K562 (cell line): ENCODE data around the gene TCF23.

Experiments
- BDP1 ChIP-seq: IDR thresholded peaks from 3 replicates; pipeline ENCODE4 v1.6.1; 2011; ENCODE audit not compliant: insufficient read length, insufficient read depth
- CEBPG ChIP-seq, 3 experiments: fragments of 200-800 bp in 1 of 3; sonication (Bioruptor generic) in 1 of 3; sonication (generic) in 1 of 3; formaldehyde crosslinking in 1 of 3; IDR thresholded peaks in 2 of 3; conservative IDR thresholded peaks in 1 of 3; 2 replicates each; pipeline versions ENCODE4 v1.6.1 to v1.8.0; 2016 to 2022; ENCODE audit warnings: missing compliant biosample characterization in 2 of 3, missing genetic modification characterization in 2 of 3, mild to moderate bottlenecking in 1 of 3, missing genetic modification reagents in 1 of 3
- ETS2 ChIP-seq: IDR thresholded peaks from 2 replicates; pipeline ENCODE4 v1.6.1; 2016; ENCODE audit warnings: borderline replicate concordance, missing genetic modification characterization, mild to moderate bottlenecking, moderate library complexity, missing compliant biosample characterization; ENCODE audit not compliant: poor library complexity, severe bottlenecking
- EZH2 ChIP-seq: IDR thresholded peaks from 2 replicates; pipeline ENCODE4 v1.6.1; 2012; ENCODE audit warnings: low read depth, mild to moderate bottlenecking, inconsistent platforms, low read length, borderline replicate concordance
- GABPA ChIP-seq: fragments of 200-800 bp; sonication (Bioruptor generic); conservative IDR thresholded peaks from 2 replicates; pipeline ENCODE4 v1.6.1; 2016; ENCODE audit warnings: low read depth, missing genetic modification characterization, missing compliant biosample characterization
- SMC3 ChIP-seq: conservative IDR thresholded peaks from 2 replicates; pipeline ENCODE4 v1.6.1; 2011; ENCODE audit warnings: low read depth, low read length, improper control_type of control experiment; ENCODE audit not compliant: insufficient read depth
- XRCC4 ChIP-seq: IDR thresholded peaks from one replicate; pipeline ENCODE4 v1.6.1; 2011; ENCODE audit not compliant: insufficient read depth, insufficient read length; ENCODE audit errors: extremely low read depth
- ZNF239 ChIP-seq: fragments of 250-450 bp; sonication (Bioruptor Pico); IDR thresholded peaks from 2 replicates; pipeline ENCODE4 v1.4.0; 2020; ENCODE audit warnings: mild to moderate bottlenecking
- TF ChIP-seq, protein P1 (sequence below), 2 experiments: fragments of 450-650 bp; formaldehyde crosslinking in 1 of 2; IDR thresholded peaks; 2 replicates each; pipeline versions ENCODE4 v1.4.0 to v1.6.1; 2014 to 2020; ENCODE audit warnings: mild to moderate bottlenecking in 2 of 2, borderline replicate concordance in 1 of 2, low read depth in 1 of 2
- TF ChIP-seq, protein P2 (sequence below): sonication (generic); formaldehyde crosslinking; IDR thresholded peaks from 2 replicates; pipeline ENCODE4 v1.9.0; 2022; ENCODE audit warnings: mild to moderate bottlenecking, missing genetic modification reagents
- TF ChIP-seq, protein P3 (sequence below), 3 experiments: IDR thresholded peaks in 2 of 3; conservative IDR thresholded peaks in 1 of 3; 2 replicates each; pipeline ENCODE4 v1.5.1; 2011 to 2012; ENCODE audit warnings: low read length in 3 of 3, mild to moderate bottlenecking in 3 of 3, control low read depth in 2 of 3, improper control_type of control experiment in 1 of 3, inconsistent platforms in 1 of 3, low read depth in 1 of 3, mixed read lengths in 1 of 3, moderate library complexity in 1 of 3; ENCODE audit not compliant: insufficient read depth in 2 of 3
- TF ChIP-seq, protein P4 (sequence below): sonication (generic); formaldehyde crosslinking; IDR thresholded peaks from 2 replicates; pipeline ENCODE4 v1.9.0; 2022; ENCODE audit warnings: mild to moderate bottlenecking, missing genetic modification reagents

DNA sequence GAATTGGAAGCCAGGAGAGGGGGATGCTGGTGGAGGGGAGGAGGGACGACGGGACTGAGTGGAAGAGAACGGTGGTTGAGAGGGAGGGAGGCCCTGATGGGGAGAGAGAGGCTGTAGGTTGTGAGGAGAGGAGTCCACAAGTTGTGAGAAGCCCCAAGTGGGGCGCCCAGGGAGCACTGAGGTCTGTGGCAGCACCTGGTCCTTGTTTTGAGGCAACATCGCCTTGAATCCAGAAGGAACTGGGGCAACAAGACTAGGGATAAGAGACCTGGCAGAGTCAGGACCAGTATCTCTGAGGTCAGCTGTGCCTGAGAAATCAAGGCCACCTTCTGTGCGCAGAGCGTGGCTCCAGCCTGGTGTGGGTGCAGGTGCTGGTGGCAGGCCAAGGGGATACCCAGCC, 10.7 kb upstream of the TCF23 start:
- TF ChIP-seq, protein P1, sequence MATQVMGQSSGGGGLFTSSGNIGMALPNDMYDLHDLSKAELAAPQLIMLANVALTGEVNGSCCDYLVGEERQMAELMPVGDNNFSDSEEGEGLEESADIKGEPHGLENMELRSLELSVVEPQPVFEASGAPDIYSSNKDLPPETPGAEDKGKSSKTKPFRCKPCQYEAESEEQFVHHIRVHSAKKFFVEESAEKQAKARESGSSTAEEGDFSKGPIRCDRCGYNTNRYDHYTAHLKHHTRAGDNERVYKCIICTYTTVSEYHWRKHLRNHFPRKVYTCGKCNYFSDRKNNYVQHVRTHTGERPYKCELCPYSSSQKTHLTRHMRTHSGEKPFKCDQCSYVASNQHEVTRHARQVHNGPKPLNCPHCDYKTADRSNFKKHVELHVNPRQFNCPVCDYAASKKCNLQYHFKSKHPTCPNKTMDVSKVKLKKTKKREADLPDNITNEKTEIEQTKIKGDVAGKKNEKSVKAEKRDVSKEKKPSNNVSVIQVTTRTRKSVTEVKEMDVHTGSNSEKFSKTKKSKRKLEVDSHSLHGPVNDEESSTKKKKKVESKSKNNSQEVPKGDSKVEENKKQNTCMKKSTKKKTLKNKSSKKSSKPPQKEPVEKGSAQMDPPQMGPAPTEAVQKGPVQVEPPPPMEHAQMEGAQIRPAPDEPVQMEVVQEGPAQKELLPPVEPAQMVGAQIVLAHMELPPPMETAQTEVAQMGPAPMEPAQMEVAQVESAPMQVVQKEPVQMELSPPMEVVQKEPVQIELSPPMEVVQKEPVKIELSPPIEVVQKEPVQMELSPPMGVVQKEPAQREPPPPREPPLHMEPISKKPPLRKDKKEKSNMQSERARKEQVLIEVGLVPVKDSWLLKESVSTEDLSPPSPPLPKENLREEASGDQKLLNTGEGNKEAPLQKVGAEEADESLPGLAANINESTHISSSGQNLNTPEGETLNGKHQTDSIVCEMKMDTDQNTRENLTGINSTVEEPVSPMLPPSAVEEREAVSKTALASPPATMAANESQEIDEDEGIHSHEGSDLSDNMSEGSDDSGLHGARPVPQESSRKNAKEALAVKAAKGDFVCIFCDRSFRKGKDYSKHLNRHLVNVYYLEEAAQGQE (IDR thresholded peaks at IDR 0.05; ENCODE audit: borderline replicate concordance): no peak
- TF ChIP-seq, protein P1 (CRISPR knock-in tag; IDR thresholded peaks at IDR 0.05; ENCODE audit: low read depth): no peak
- TF ChIP-seq ZNF239 (CRISPR knock-in tag) (no peak), GABPA (tag) (no peak), EZH2 (no peak), XRCC4 (no peak), SMC3 (no peak), BDP1 (no peak), ETS2 (tag) (no peak), CEBPG (CRISPR knock-in tag; IDR thresholded peaks at IDR 0.05) (no peak), CEBPG (tag; conservative IDR thresholded peaks at IDR 0.05 in 1 of 2, IDR thresholded peaks at IDR 0.05 in 1 of 2) (no peak)
- TF ChIP-seq, protein P2, sequence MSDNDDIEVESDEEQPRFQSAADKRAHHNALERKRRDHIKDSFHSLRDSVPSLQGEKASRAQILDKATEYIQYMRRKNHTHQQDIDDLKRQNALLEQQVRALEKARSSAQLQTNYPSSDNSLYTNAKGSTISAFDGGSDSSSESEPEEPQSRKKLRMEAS (CRISPR knock-in tag): no peak
- TF ChIP-seq, protein P3, sequence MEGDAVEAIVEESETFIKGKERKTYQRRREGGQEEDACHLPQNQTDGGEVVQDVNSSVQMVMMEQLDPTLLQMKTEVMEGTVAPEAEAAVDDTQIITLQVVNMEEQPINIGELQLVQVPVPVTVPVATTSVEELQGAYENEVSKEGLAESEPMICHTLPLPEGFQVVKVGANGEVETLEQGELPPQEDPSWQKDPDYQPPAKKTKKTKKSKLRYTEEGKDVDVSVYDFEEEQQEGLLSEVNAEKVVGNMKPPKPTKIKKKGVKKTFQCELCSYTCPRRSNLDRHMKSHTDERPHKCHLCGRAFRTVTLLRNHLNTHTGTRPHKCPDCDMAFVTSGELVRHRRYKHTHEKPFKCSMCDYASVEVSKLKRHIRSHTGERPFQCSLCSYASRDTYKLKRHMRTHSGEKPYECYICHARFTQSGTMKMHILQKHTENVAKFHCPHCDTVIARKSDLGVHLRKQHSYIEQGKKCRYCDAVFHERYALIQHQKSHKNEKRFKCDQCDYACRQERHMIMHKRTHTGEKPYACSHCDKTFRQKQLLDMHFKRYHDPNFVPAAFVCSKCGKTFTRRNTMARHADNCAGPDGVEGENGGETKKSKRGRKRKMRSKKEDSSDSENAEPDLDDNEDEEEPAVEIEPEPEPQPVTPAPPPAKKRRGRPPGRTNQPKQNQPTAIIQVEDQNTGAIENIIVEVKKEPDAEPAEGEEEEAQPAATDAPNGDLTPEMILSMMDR (IDR thresholded peaks at IDR 0.05 in 2 of 3, conservative IDR thresholded peaks at IDR 0.05 in 1 of 3; ENCODE audit: insufficient read depth in 2 of 3, low read depth in 1 of 3, low read length in 3 of 3): no peak
- TF ChIP-seq, protein P4, sequence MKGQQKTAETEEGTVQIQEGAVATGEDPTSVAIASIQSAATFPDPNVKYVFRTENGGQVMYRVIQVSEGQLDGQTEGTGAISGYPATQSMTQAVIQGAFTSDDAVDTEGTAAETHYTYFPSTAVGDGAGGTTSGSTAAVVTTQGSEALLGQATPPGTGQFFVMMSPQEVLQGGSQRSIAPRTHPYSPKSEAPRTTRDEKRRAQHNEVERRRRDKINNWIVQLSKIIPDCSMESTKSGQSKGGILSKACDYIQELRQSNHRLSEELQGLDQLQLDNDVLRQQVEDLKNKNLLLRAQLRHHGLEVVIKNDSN (CRISPR knock-in tag): no peak
